Measurements from ENCODE around the gene SLC45A1.

DNA sequence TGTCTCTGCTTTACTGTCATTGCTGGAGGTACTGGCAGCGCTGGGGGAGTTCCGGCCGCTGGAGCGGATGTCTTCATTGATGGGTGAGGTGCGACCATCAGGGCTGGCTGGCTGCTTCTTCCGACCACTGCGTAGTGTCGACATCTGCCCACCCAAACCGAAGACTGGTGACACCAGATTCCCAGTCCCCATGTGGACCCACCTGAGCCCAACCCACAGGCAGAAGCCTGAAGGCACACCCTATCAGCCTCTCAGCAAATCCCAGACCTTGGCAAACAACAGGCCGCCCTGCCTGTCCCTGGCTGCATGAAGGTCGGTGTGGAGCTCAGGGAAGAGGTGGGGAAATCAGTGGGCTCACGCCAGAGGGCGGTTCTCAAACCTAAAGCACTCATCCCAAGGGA, 44.8 kb downstream of the SLC45A1 start:
- TF ChIP-seq POLR2A (IDR thresholded peaks at IDR 0.05), result no peak
- no peak for TF ChIP-seq EP300 (IDR thresholded peaks at IDR 0.05)
- TF ChIP-seq, protein P1, sequence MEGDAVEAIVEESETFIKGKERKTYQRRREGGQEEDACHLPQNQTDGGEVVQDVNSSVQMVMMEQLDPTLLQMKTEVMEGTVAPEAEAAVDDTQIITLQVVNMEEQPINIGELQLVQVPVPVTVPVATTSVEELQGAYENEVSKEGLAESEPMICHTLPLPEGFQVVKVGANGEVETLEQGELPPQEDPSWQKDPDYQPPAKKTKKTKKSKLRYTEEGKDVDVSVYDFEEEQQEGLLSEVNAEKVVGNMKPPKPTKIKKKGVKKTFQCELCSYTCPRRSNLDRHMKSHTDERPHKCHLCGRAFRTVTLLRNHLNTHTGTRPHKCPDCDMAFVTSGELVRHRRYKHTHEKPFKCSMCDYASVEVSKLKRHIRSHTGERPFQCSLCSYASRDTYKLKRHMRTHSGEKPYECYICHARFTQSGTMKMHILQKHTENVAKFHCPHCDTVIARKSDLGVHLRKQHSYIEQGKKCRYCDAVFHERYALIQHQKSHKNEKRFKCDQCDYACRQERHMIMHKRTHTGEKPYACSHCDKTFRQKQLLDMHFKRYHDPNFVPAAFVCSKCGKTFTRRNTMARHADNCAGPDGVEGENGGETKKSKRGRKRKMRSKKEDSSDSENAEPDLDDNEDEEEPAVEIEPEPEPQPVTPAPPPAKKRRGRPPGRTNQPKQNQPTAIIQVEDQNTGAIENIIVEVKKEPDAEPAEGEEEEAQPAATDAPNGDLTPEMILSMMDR (IDR thresholded peaks at IDR 0.05), result no peak
- no peak for TF ChIP-seq POLR2AphosphoS5 (IDR thresholded peaks at IDR 0.05)

All from gastroesophageal sphincter (tissue), 3 donors.